Transverse colon (tissue), 4 donors: ENCODE measurements around the gene TMA16.

ENCODE experiments used
- CTCF ChIP-seq, 5 experiments: fragments of 200-600 bp in 3 of 5; fragments of 450-650 bp in 2 of 5; sonication (generic) in 3 of 5; IDR thresholded peaks; 1 replicate in 2 of 5; 2 replicates in 3 of 5; pipeline ENCODE4 v1.5.1; 2016 to 2017; ENCODE audit warnings: antibody characterized with exemption in 5 of 5, inconsistent platforms in 3 of 5, mild to moderate bottlenecking in 2 of 5, moderate library complexity in 1 of 5
- POLR2A ChIP-seq: fragments of 450-650 bp; IDR thresholded peaks from one replicate; pipeline ENCODE4 v1.6.1; 2016; ENCODE audit warnings: antibody characterized with exemption, mild to moderate bottlenecking, moderate library complexity
- POLR2AphosphoS5 ChIP-seq, 3 donors: sonication (generic); formaldehyde crosslinking; IDR thresholded peaks; one replicate each; pipeline ENCODE4 v1.6.1; 2016; ENCODE audit warnings: antibody characterized with exemption in 3 of 3

GRCh38 chr4:163536091-163536490 lies 41.6 kb downstream of the TMA16 start:
- TF ChIP-seq CTCF (IDR thresholded peaks at IDR 0.05) = no peak
- TF ChIP-seq POLR2A = no peak
- no peak for TF ChIP-seq POLR2AphosphoS5 (IDR thresholded peaks at IDR 0.05)
